NCI-H2107 treated with DMSO at 0.1 percent for 48 hours (cell line): Measurements from ENCODE around the gene UBE2G2.
A peak's percentile ranks its signal among the peaks of the same experiment; 100 is the strongest.

Experiments used
- DNase-seq: peaks from one replicate; lab custom pipeline; 2025; ENCODE audit not compliant: unreplicated experiment; lab: John Stamatoyannopoulos, UW

UBE2G2 gene

DNA sequence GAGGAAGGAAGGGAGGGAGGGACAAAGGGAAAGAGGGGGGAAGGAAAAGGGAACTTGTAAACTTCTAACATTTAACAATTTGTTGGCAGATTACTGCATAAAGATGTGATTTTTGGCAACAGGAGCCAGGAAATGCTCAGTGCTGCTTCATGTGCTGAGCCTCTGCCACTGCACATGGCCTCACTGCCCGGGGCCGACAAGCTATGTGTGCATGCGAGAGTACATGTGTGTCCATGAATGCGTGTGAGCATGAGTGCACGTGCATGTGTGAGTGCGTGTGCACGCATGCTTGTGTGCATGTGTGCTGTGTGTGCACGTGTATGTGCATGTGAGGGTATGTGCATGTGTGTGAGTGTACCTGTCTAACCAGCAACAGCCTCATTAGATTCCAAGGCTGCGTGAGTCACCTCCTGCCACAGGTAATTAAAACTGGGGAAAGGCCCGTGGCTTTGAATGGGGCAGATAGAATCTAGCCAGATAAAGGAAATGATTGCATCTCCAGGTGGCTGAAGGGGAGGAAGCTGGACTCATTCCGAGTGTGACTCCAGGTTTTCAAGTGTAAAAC is 48.9 kb downstream of the UBE2G2 start:
- DNase-seq: peak; percentile 53

DNA sequence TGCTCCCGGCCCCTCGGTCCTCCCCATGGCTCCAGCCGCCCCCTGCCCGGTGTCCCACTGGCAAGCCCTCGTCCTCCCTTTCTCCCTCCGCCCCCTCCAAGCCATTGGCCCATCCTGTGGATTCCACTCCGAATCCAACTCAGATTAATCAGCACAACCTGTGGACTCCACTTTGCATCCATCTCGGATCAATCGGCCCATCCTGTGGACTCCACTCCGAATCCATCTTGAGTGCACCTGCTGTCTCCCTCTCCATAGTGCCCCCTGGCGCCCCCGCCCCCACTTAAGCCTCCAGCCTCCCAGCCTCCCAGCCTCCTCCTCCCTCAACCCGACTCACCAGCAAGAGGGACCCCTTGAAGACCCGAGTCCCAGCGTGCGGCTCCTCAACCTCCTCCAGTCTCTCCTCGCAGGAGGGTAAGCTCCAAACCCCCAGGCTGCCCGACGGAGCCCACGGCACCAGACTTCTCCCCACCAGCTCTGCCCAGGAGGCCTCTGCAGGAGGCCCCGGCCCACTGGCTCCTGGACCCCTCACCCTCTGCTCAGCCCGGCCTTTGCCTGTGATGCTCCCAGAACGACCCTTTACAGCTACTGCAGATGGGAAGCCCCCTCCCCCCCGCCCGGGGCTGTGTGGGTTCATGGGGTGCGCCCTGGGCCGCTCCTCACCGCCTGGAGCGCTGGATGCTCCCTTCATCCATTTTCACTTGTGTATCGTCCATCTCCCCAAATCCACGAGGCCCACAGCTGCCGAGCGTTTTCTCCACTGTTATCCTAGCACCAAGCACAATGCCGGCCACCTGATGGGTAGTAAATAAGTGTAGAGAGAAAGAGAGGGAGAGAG is 49.6 kb downstream of the UBE2G2 start:
- no peak for DNase-seq

DNA sequence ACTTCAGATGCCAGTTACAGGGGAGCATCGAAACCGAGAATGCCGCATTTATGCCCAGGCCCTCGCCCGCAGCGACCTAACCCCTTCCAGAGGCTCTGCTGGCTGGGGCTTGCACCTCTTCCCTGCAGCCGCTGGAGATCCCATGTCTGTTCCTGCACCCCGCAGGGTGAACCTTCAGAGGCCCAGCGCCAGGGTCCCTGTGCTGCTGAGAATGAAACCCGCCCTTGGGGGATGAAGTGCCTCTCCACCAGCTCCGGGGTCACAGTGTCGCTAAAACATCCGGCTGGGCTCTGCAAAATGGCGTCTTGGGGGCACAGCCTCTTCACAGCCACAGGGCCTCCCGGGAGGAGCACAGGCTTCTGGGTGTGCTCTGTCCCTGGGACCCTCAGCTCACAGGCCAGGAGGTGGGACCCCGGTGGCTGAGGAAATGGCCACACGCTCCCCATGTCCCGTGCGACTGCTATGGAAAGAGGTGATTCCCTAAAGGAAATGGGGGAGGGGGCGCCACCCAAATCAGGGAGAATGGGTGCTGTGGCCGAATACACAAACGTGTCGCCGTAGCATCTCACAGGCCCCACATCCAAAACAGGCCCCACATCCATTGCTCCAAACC is 50.3 kb downstream of the UBE2G2 start:
- DNase-seq: no peak

GRCh38 chr21:44750675-44751025 is 51.0 kb downstream of the UBE2G2 start:
- DNase-seq: no peak

- DNase-seq: no peak
These were observed 51.6 kb downstream of the UBE2G2 start for GRCh38 chr21:44749759-44750674.

GRCh38 chr21:44749116-44749758 is 52.4 kb downstream of the UBE2G2 start:
- DNase-seq: no peak

DNA sequence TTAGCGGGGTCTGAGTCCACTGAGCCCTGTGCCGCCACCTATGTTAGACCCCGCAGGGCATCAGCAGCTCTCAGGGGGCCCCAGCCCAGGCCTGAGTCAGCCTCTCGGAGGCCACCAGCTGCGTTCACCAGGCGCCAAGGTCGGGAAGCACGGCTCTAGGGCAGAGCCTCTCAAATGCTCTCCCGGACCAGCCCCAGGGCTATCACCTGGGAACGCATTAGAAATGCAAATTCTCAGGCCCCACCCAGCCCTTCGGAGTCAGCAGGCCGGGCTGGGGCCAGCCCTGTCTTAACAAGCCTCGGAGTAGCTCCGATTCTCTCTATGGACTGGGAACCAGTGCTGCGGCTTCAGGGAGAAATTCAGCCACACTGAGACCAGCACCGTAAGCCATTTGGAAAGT is 53.0 kb downstream of the UBE2G2 start:
- no peak for DNase-seq

DNA sequence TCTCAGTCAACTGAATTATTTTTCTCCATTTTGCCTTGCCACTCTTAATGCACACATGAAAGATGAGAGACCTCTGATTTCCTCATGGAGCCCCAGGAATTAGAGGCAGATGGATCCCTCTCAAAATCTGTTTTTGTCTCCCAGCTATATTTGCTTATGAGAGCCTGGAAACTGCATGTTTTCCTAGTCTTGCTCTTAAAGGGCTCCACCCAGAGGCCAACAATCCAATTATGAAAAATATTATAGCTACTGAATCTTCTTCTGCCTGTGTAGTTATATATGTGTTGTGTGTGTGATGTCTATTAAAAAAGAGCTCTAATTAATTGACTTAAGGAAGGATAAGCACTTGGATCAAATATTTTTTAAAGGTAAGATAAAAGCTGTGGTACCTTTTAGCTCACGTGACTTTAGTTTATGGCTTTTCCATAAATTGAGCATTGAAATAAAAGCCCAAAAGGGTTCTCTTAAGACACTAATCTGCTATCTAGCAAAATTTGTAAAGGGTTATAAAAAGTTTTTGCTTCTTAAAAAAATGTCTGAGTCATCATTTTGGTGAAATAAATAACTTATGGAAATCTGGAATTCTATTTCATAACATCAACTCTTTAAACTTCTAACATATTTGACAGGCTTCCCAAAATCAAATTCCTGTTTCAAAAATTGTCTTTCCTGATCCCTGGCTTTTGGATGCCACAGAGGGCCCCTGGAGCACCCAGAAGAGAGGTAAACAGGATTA is 59.0 kb downstream of the UBE2G2 start:
- DNase-seq: peak; percentile 82

DNA sequence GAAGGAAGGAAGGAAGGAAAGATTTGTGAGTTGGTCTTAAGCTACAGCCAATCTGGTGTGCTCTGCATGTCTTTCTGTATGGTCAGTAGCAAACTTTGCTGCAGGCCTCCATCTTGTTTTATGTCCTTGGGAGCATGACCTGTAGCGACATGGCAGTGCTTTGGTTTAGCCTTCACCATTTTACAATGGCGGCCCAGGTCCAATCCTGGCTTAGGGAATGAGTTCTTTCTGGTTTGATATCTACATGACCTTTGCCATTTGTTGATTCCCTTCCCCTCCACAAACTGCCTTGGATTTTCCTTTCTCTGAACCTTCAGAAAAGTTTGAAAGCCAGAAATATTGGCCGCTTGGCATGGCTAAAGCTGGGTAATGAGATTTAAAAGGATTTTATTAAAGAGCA is 59.7 kb downstream of the UBE2G2 start:
- DNase-seq: no peak

DNA sequence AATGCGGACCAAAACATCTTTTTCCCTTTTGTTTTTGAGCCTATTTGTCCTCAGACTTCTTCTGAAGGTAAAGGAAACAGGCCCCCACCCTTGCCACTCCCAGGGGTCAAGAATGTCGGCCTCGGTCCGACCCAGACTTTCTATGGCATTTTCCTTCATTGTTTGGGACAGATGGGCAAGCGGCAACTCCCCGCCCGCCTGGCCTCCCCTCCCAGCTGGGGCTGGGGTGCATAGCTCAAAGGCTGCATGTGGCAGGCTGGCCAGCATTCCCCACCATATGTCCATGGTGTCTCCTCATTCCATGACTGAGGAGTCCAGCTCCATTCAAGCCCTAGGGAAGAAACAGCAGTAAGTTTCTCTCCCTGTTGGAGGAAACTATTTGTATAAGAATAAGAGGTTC is 60.9 kb downstream of the UBE2G2 start:
- DNase-seq: no peak

- no peak for DNase-seq
These were observed 62.3 kb downstream of the UBE2G2 start for GRCh38 chr21:44739316-44739715.

DNA sequence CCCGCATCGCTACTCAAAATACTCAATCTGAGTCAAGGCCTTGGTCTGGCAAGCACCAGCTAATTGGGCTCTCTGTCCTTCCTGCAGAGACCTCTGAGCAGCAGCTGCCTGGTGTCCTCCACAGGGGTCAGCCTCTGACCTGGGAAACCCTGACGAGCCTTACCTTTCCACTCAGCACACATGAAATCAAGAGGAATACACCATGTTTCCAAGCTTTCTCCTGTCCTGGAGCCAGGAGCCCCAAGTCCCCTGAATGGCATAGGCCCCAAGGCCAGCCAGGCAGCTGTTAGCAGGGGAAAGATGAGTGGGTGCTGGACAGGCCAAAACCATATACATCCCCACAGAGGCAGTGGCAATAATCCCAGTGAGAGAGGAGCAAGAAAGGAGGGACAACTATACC is 63.0 kb downstream of the UBE2G2 start:
- no peak for DNase-seq

- no peak for DNase-seq
These were observed 63.8 kb downstream of the UBE2G2 start for GRCh38 chr21:44737706-44738354.

DNA sequence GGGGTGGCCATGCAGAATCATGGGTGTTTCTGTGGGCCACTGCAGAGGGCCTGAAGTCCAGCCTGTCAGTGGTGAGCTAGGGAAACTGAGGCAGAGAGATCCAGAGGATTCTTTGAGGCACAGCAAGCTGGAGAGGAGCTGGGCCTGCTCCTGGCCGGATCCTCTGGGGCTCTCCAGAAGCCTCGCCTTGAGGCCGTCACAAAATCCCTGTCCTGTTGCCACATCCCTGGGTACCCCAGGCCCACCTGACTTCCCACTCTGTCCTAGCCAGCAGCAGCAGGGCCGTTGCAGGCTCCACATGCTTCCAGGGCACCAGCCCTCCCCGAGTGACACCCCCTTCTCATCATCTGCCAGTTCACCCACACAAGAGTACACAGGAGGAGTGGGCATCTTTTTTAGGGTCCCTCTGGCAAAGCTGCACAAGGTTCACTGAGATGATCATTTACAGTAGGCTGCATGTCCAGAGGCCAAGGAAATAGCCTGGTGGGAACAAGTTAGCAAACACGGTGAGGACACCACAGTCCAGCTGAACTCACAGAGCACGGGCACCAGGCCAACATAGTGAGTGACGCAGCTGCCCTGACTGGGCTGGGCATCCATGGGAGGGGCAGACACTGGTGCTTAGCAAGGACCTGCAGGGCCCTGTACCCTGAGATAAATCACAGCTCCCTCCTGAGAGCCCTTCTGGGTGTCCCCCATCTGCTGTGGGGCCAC is 65.2 kb downstream of the UBE2G2 start:
- DNase-seq: no peak

DNA sequence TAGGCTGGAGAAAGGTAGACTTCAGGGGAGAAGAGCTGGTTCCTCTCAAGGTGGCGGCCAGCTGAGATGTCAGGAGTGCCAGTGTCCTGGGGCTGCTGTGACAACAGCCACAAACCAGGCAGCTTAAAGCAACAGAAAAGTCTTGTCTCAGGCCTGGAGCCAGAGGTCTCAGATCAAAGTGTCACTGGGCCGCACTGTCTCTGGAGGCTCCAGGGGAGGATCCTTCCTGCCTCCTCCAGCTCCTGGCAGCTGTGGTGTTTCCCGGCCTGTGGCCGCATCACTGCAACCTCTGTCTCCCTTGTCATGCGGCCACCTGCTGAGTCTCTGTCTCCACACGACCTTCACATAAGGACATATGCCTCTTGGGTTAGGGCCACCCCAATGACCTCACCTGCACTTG is 65.8 kb downstream of the UBE2G2 start:
- DNase-seq: no peak

DNA sequence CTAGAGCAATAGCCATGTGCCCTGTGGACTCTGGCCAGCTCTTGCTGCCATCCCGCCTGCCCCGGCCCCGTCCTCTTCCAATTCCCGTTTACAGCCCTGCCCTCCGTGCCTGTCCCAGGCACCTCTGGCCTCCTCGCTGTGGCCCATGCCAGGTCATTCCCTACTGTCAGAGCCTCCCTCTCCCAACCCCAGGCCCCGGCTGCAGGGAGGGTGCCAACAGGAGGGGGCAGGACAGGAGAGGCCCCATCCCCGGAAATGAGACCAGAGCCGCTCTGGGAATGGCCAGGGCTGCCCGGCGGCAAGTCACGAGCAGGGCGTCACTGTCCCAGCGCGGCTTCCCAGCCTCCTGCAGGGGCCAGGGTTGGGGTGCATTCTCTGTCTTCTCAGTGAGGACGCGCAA is 66.8 kb downstream of the UBE2G2 start:
- DNase-seq: no peak

DNA sequence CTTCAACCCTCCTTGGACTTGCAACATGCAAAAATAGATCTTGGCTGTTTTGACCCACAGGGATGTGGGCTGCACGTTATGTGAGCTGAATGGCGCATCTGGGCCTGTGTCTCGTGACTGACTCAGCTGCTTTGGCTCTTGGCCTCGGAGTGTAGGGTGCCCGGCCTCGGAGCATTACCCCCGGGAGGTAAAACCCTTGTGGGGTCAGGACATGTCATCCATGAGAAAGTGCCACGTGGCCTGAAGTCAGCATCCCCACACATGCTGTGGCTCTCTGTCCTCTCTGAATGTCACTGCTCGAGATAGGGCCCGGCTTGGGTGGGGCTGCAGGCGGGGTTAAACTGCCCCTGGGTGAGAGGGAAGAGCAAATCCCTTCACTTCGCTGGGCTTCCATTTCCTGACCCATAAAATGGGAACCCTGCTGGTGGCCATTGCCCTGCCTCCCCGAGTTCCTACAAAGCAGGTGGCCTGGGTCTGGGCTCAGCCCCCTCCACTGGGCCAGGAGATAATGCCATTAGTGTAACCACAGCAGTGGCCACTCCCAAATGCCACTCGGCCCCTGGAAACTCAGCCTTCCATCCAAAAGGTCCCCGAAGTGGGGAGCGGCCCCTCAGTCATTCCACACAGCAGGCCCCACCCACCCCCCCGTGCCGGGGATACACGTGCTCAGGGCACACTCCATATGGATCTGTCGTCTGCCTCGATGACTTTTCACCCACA is 67.4 kb downstream of the UBE2G2 start:
- DNase-seq: no peak

DNA sequence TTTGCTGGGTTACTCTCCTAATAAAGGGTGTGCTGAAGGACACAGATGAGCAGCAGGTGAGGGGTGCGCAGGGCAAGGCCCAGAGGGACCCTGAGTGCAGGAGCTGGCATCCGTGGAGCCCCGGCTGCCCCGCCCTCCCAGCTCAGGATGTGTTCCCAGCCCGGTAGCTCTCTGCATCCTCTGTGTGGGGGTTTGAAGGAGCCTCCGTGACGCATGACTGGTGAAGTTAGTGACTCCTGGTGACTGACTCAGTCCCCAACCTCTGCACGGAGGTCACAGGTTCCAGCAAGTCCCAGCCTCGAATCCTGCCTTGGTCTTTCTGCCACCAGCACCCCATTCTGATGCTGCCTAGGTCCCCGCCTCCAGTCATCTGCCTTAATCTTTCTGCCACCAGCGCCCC is 68.7 kb downstream of the UBE2G2 start:
- no peak for DNase-seq

GRCh38 chr21:44732263-44732662 is 69.4 kb downstream of the UBE2G2 start:
- no peak for DNase-seq
